SK-N-SH (cell line): ENCODE measurements around the gene HCST. TPM values are rescaled to one million over a fixed set of nuclear protein-coding genes. Genes with fewer than 3 reads are reported as not detected.

Source experiments
- CTCF ChIA-PET: fragments of 300-600, 350-600 bp; formaldehyde crosslinking; extraction: SDS; loops from one replicate; lab custom pipeline; 2021; lab: Yijun Ruan, JAX
- POLR2A ChIA-PET: fragments of 350-600 bp; sonication (Branson Sonifier 250); formaldehyde crosslinking; extraction: SDS; loops from one replicate; lab custom pipeline; 2020; ENCODE audit warnings: antibody characterized with exemption, inconsistent platforms; lab: Yijun Ruan, JAX
- DNase-seq: peaks from one replicate; pipeline ENCODE4 v3.0.0; 2012
- H2AFZ ChIP-seq: fragments of 200-600 bp; sonication (generic); 2 replicates; pipeline ENCODE4 v1.8.1; 2016; ENCODE audit warnings: antibody characterized with exemption, mild to moderate bottlenecking, low read depth
- H3F3A ChIP-seq: fragments of 200-600 bp; sonication (generic); replicated peaks from 2 replicates; pipeline ENCODE3; 2016; ENCODE audit warnings: antibody characterized with exemption, mild to moderate bottlenecking; ENCODE audit not compliant: insufficient read depth
- H3K27ac ChIP-seq, 2 experiments: fragments of 200-500 bp in 1 of 2; fragments of 200-600 bp in 1 of 2; sonication (Bioruptor generic) in 1 of 2; sonication (generic), shearing (Covaris generic) in 1 of 2; 2 replicates each; pipeline versions ENCODE4 v1.5.1 to v1.6.1; 2014 to 2016; ENCODE audit warnings: low read depth in 2 of 2, inconsistent platforms in 1 of 2, low read length in 1 of 2, mild to moderate bottlenecking in 1 of 2, mixed read lengths in 1 of 2
- H3K27me3 ChIP-seq: fragments of 200-600 bp; sonication (generic), shearing (Covaris generic); 2 replicates; pipeline ENCODE4 v1.6.1; 2016; ENCODE audit warnings: mixed run types; ENCODE audit not compliant: insufficient read depth
- H3K36me3 ChIP-seq, 2 experiments: fragments of 200-500 bp in 1 of 2; fragments of 200-600 bp in 1 of 2; sonication (Bioruptor generic) in 1 of 2; sonication (generic) in 1 of 2; replicated peaks in 1 of 2; 2 replicates each; pipeline versions ENCODE3 to v1.5.1; 2014 to 2016; ENCODE audit warnings: low read length in 1 of 2, mild to moderate bottlenecking in 1 of 2; ENCODE audit not compliant: insufficient read depth in 2 of 2, control insufficient read depth in 1 of 2
- H3K4me1 ChIP-seq, 2 experiments: fragments of 200-500 bp in 1 of 2; fragments of 200-600 bp in 1 of 2; sonication (Bioruptor generic) in 1 of 2; sonication (generic), shearing (Covaris generic) in 1 of 2; 2 replicates each; pipeline versions ENCODE4 v1.5.1 to v1.6.1; 2014 to 2016; ENCODE audit warnings: low read depth in 1 of 2, low read length in 1 of 2, mixed run types in 1 of 2; ENCODE audit not compliant: insufficient read depth in 2 of 2, control insufficient read depth in 1 of 2
- H3K4me2 ChIP-seq: fragments of 200-600 bp; sonication (generic), shearing (Covaris generic); 2 replicates; pipeline ENCODE4 v1.6.1; 2017; ENCODE audit warnings: mixed run types
- H3K4me3 ChIP-seq, 2 experiments: fragments of 200-500 bp in 1 of 2; fragments of 200-600 bp in 1 of 2; sonication (Bioruptor generic) in 1 of 2; sonication (generic), shearing (Covaris generic) in 1 of 2; 2 replicates each; pipeline versions ENCODE4 v1.5.1 to v1.8.1; 2014 to 2016; ENCODE audit warnings: low read depth in 2 of 2, inconsistent platforms in 1 of 2, low read length in 1 of 2, mild to moderate bottlenecking in 1 of 2, mixed read lengths in 1 of 2, moderate library complexity in 1 of 2
- H3K79me2 ChIP-seq: fragments of 200-600 bp; sonication (generic); 2 replicates; pipeline ENCODE4 v1.8.1; 2017; ENCODE audit warnings: mild to moderate bottlenecking; ENCODE audit not compliant: insufficient read depth
- H3K9ac ChIP-seq: fragments of 200-600 bp; sonication (generic); 2 replicates; pipeline ENCODE4 v1.6.1; 2017; ENCODE audit warnings: mixed run types
- H3K9me2 ChIP-seq: fragments of 200-600 bp; sonication (generic); 2 replicates; pipeline ENCODE4 v1.6.1; 2017; ENCODE audit warnings: mixed run types
- H3K9me3 ChIP-seq: fragments of 200-600 bp; sonication (generic); 2 replicates; pipeline ENCODE4 v1.6.1; 2017; ENCODE audit warnings: mixed run types, mild to moderate bottlenecking, moderate library complexity
- H4K20me1 ChIP-seq: fragments of 200-600 bp; sonication (generic); 2 replicates; pipeline ENCODE4 v1.6.1; 2017; ENCODE audit warnings: mild to moderate bottlenecking, mixed run types; ENCODE audit not compliant: insufficient read depth
- CHD2 ChIP-seq: fragments of 150-350 bp; IDR thresholded peaks from 2 replicates; pipeline ENCODE4 v1.6.1; 2018; ENCODE audit warnings: low read length; ENCODE audit not compliant: partially characterized antibody
- ELF1 ChIP-seq: IDR thresholded peaks from 2 replicates; pipeline ENCODE4 v1.4.0; 2012
- EZH2phosphoT487 ChIP-seq: fragments of 200-600 bp; sonication (generic); IDR thresholded peaks from 2 replicates; pipeline ENCODE4 v1.6.1; 2017; ENCODE audit warnings: low read depth, mixed run types, mild to moderate bottlenecking, antibody characterized with exemption, moderate library complexity, borderline replicate concordance
- FOSL2 ChIP-seq: IDR thresholded peaks from 2 replicates; pipeline ENCODE4 v1.4.0; 2012; ENCODE audit warnings: low read depth, mild to moderate bottlenecking, moderate library complexity, borderline replicate concordance
- FOXM1 ChIP-seq: IDR thresholded peaks from 2 replicates; pipeline ENCODE4 v1.4.0; 2012; ENCODE audit warnings: low read depth, mild to moderate bottlenecking
- GABPA ChIP-seq: IDR thresholded peaks from 2 replicates; pipeline ENCODE4 v1.4.0; 2012; ENCODE audit warnings: low read depth, mild to moderate bottlenecking
- MXI1 ChIP-seq: IDR thresholded peaks from 2 replicates; pipeline ENCODE4 v1.6.1; 2012; ENCODE audit warnings: mild to moderate bottlenecking, low read depth, low read length, improper control_type of control experiment
- NFIC ChIP-seq: IDR thresholded peaks from 2 replicates; pipeline ENCODE4 v1.4.0; 2012; ENCODE audit warnings: borderline replicate concordance
- RXRA ChIP-seq: IDR thresholded peaks from 2 replicates; pipeline ENCODE4 v1.4.0; 2012; ENCODE audit warnings: low read depth, mild to moderate bottlenecking, borderline replicate concordance
- SMC3 ChIP-seq: IDR thresholded peaks from 2 replicates; pipeline ENCODE4 v1.6.1; 2012; ENCODE audit warnings: low read depth, low read length, improper control_type of control experiment
- TAF1 ChIP-seq: IDR thresholded peaks from 2 replicates; pipeline ENCODE4 v1.6.1; 2012; ENCODE audit warnings: low read depth, mild to moderate bottlenecking, low read length, moderate library complexity, borderline replicate concordance
- TCF12 ChIP-seq: IDR thresholded peaks from 2 replicates; pipeline ENCODE4 v1.4.0; 2012
- TEAD4 ChIP-seq: IDR thresholded peaks from 2 replicates; pipeline ENCODE4 v1.4.0; 2012; ENCODE audit warnings: mild to moderate bottlenecking, borderline replicate concordance; ENCODE audit not compliant: insufficient read depth
- WGBS: methylation state at CpG from one replicate; pipeline ENCODE4 v1.1.6; 2017; ENCODE audit warnings: low lambda C conversion rate; 5-methylcytosine and 5-hydroxymethylcytosine counted together
- polyA plus RNA-seq, 3 experiments: library from polyadenylated mRNA; depleted of rRNA; stranded (reverse); fragments of >200 nt; gene quantifications; 2 replicates each; pipeline ENCODE4 v1.2.3, GENCODE V29; 2012
- TF ChIP-seq, protein P1 (sequence below): fragments of 200-600 bp; sonication (generic); IDR thresholded peaks from 2 replicates; pipeline ENCODE4 v1.6.1; 2017; ENCODE audit warnings: antibody characterized with exemption, mild to moderate bottlenecking, moderate library complexity
- TF ChIP-seq, protein P2 (sequence below): IDR thresholded peaks from 2 replicates; pipeline ENCODE4; 2012
- TF ChIP-seq, protein P3 (sequence below): IDR thresholded peaks from 2 replicates; pipeline ENCODE4 v1.4.0; 2012; ENCODE audit warnings: low read depth, borderline replicate concordance
- TF ChIP-seq, protein P4 (sequence below): IDR thresholded peaks from 2 replicates; pipeline ENCODE4 v1.4.0; 2012; ENCODE audit warnings: low read depth, borderline replicate concordance

The HCST gene
- polyA plus RNA-seq, 1 of the 3 experiments (the other 2 are of a cell fraction): 0.59 TPM

DNA sequence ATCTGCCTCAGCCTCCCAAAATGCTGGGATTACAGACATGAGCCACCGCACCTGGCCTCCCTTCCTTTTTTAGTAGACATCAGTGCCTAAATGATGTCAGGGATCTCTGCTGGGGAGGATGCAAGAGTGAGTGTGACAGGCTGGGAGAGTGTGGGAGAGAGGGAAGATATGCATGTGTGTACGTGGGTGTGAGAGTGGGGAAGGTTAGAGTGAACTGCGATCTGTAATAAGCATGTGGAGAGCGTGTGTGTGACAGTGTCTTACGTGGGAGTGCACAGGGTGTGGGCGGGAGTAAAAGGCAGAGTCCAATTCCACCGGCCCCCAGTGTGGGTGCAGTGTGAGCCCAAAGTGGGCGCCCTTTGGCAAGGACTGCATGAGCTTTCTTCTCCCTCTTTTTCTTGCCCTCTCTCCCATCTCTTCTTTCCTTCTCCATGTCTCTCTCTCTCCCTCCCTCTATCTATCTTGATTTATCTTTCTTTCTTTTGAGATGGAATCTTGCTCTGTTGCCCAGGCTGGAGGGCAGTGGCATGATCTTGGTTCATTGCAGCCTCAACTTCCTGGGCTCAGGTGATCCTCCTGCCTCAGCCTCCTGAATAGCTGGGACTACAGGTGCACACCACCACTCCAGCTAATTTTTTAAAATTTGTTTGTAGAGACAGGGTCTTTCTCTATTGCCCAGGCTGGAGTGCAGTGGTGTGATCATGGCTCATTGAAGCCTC, 49.1 kb upstream of the HCST start (continued):
- TF ChIP-seq MXI1: no peak
- TF ChIP-seq, all 33 proteins: peak for 0

DNA sequence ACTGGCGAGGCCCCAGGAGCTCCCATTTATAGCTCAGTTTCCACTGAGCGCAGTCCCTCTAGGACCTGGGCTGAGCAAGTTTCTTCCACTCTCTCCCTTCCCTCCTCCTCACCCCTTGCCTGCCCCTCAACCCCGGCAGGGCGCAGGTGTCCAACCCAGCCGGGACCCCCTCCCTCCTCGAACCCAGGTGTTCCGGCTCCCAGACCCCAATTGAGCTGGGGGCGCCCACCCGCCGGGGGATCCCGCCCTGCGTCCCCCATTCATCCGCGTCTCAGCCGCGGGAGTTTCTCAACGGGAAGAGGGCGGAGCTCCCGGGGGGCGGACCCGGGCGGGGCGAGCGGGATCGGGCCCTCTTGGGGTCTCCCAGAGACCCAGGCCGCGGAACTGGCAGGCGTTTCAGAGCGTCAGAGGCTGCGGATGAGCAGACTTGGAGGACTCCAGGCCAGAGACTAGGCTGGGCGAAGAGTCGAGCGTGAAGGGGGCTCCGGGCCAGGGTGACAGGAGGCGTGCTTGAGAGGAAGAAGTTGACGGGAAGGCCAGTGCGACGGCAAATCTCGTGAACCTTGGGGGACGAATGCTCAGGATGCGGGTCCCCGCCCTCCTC, 45.7 kb upstream of the HCST start, which contains the start of gene KIRREL2:
Gene KIRREL2, plus strand, starts transcription at position 366 of the 604 bp plus-strand sequence. Its CDS starts 209 bp downstream, at position 575.
- H3K4me2 ChIP-seq: peak within 1 kb of the TSS; percentile 90
- WGBS: 6% methylated on average over 33 of the region's 42 CpGs
- H3K9ac ChIP-seq: 0 out of 2 replicates have a peak within 1 kb of the TSS, but pooled peaks have one; percentile 25
- H3K9me2 ChIP-seq: no peaks in the 10 kb centered on the region
- H2AFZ ChIP-seq: peak within 1 kb of the TSS; percentile 93
- no peaks in the 10 kb centered on the region for H3K9me3 ChIP-seq
- no peaks in the 10 kb centered on the region for H3K79me2 ChIP-seq
- peak; percentile 90 for DNase-seq
- H3K27me3 ChIP-seq: no peaks in the 10 kb centered on the region; the same call in 1 of the 2 replicates
- no peaks in the 10 kb centered on the region for H3K36me3 ChIP-seq
- CTCF ChIA-PET: interaction anchor here (1.0 to 1.2 kb wide), 2 partner anchors 11 to 164 kb away, joined by 3 to 4 read pairs; no protein-coding TSS in a partner anchor
- TF ChIP-seq, protein P1, sequence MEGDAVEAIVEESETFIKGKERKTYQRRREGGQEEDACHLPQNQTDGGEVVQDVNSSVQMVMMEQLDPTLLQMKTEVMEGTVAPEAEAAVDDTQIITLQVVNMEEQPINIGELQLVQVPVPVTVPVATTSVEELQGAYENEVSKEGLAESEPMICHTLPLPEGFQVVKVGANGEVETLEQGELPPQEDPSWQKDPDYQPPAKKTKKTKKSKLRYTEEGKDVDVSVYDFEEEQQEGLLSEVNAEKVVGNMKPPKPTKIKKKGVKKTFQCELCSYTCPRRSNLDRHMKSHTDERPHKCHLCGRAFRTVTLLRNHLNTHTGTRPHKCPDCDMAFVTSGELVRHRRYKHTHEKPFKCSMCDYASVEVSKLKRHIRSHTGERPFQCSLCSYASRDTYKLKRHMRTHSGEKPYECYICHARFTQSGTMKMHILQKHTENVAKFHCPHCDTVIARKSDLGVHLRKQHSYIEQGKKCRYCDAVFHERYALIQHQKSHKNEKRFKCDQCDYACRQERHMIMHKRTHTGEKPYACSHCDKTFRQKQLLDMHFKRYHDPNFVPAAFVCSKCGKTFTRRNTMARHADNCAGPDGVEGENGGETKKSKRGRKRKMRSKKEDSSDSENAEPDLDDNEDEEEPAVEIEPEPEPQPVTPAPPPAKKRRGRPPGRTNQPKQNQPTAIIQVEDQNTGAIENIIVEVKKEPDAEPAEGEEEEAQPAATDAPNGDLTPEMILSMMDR: no peak
- TF ChIP-seq MXI1: 0 out of 2 replicates have a peak, but pooled peaks have one; percentile 33
- TF ChIP-seq, all 33 proteins: peak for 1
- H3K4me1 ChIP-seq: peaks cover 0 to 11% of the 10 kb centered on the region in 2 experiments; a peak in 1 of 4 replicates
- no peaks in the 10 kb centered on the region for H4K20me1 ChIP-seq
- POLR2A ChIA-PET: interaction anchor here (1.7 kb wide), 1 partner anchor 13 kb away, joined by 6 read pairs; no protein-coding TSS in a partner anchor
- peak within 1 kb of the TSS; percentile 47 to 67 for H3K4me3 ChIP-seq
- H3K27ac ChIP-seq: no peak within 1 kb of the TSS
- no peaks in the 10 kb centered on the region for H3F3A ChIP-seq

DNA sequence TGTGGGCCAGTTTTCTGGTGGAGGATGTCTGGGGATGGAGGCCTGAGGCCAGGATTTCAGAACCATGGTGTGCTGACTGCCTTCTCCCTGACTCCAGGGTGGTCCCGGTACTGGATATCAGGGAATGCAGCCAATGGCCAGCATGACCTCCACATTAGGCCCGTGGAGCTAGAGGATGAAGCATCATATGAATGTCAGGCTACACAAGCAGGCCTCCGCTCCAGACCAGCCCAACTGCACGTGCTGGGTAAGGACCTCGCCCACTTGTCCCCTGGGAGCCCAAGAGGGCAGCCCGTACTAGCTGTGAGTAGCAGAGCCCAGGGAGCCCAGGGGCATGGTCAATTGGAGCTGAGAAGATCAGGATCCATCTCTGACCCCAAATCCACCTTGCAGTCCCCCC, 44.0 kb upstream of the HCST start:
- Histone ChIP-seq H3K27me3 (no peaks in the 10 kb centered on the region), H3K9me3 (no peaks in the 10 kb centered on the region), H3K9me2 (no peaks in the 10 kb centered on the region), H3K4me3 (no peak overlapping the region), H3K9ac (no peak overlapping the region), H3K4me2 (no peak overlapping the region), H4K20me1 (no peaks in the 10 kb centered on the region), H3K4me1 (peaks cover 0 to 11% of the 10 kb centered on the region in 2 experiments; a peak in 1 of 4 replicates), H3K27ac (no peak overlapping the region), H3K79me2 (no peaks in the 10 kb centered on the region), H2AFZ (no peak overlapping the region), H3F3A (no peaks in the 10 kb centered on the region), H3K36me3 (no peaks in the 10 kb centered on the region)
- 78% methylated on average over 2 of the region's 6 CpGs for WGBS
- no peak for DNase-seq
- TF ChIP-seq GABPA (no peak), TEAD4 (no peak), TCF12 (no peak), EZH2phosphoT487 (no peak), FOSL2 (no peak), ELF1 (no peak), TAF1 (no peak), CHD2 (no peak), SMC3 (no peak), RXRA (no peak), FOXM1 (no peak), NFIC (no peak)
- TF ChIP-seq, protein P2, sequence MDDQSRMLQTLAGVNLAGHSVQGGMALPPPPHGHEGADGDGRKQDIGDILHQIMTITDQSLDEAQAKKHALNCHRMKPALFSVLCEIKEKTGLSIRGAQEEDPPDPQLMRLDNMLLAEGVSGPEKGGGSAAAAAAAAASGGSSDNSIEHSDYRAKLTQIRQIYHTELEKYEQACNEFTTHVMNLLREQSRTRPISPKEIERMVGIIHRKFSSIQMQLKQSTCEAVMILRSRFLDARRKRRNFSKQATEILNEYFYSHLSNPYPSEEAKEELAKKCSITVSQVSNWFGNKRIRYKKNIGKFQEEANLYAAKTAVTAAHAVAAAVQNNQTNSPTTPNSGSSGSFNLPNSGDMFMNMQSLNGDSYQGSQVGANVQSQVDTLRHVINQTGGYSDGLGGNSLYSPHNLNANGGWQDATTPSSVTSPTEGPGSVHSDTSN: no peak
- TF ChIP-seq, protein P3, sequence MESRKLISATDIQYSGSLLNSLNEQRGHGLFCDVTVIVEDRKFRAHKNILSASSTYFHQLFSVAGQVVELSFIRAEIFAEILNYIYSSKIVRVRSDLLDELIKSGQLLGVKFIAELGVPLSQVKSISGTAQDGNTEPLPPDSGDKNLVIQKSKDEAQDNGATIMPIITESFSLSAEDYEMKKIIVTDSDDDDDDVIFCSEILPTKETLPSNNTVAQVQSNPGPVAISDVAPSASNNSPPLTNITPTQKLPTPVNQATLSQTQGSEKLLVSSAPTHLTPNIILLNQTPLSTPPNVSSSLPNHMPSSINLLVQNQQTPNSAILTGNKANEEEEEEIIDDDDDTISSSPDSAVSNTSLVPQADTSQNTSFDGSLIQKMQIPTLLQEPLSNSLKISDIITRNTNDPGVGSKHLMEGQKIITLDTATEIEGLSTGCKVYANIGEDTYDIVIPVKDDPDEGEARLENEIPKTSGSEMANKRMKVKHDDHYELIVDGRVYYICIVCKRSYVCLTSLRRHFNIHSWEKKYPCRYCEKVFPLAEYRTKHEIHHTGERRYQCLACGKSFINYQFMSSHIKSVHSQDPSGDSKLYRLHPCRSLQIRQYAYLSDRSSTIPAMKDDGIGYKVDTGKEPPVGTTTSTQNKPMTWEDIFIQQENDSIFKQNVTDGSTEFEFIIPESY: no peak
- TF ChIP-seq, protein P4, sequence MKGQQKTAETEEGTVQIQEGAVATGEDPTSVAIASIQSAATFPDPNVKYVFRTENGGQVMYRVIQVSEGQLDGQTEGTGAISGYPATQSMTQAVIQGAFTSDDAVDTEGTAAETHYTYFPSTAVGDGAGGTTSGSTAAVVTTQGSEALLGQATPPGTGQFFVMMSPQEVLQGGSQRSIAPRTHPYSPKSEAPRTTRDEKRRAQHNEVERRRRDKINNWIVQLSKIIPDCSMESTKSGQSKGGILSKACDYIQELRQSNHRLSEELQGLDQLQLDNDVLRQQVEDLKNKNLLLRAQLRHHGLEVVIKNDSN: no peak
- POLR2A ChIA-PET: no interaction called here
- CTCF ChIA-PET: no interaction called here
